GM04503 (cell line): Measurements from ENCODE around the gene LRRC75A.
"Not testable (repeated sequence)": the region's sequence is repeated elsewhere in the genome, so short reads cannot be mapped to it uniquely, and the experiment has no call there.

Experiments
- DNase-seq: peaks from one replicate; pipeline ENCODE4 v3.0.0-alpha.2; 2012; ENCODE audit warnings: low read depth

The LRRC75A gene

GRCh38 chr17:16398270-16399267 is 93.4 kb downstream of the LRRC75A start:
- DNase-seq, result no peak

GRCh38 chr17:16396693-16397092 is 95.3 kb downstream of the LRRC75A start:
- DNase-seq, result not testable (repeated sequence)

GRCh38 chr17:16395887-16396286 is 96.1 kb downstream of the LRRC75A start:
- DNase-seq, result not testable (repeated sequence)

- DNase-seq, result not testable (repeated sequence)
Observed at GRCh38 chr17:16392491-16392890, 99.5 kb downstream of the LRRC75A start.
